Measurements from ENCODE around the gene AGR3. TPM values are rescaled to one million over a fixed set of nuclear protein-coding genes. Genes with fewer than 3 reads are reported as not detected.

AGR3 gene
- total RNA-seq, 1 donor from 2014 or later, result not detected

GRCh38 chr7:16849296-16850148 is 32.3 kb downstream of the AGR3 start:
- DNase-seq (ENCODE audit: low read depth) (no peak), FAIRE-seq (no peak)
- TF ChIP-seq, protein P1, sequence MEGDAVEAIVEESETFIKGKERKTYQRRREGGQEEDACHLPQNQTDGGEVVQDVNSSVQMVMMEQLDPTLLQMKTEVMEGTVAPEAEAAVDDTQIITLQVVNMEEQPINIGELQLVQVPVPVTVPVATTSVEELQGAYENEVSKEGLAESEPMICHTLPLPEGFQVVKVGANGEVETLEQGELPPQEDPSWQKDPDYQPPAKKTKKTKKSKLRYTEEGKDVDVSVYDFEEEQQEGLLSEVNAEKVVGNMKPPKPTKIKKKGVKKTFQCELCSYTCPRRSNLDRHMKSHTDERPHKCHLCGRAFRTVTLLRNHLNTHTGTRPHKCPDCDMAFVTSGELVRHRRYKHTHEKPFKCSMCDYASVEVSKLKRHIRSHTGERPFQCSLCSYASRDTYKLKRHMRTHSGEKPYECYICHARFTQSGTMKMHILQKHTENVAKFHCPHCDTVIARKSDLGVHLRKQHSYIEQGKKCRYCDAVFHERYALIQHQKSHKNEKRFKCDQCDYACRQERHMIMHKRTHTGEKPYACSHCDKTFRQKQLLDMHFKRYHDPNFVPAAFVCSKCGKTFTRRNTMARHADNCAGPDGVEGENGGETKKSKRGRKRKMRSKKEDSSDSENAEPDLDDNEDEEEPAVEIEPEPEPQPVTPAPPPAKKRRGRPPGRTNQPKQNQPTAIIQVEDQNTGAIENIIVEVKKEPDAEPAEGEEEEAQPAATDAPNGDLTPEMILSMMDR (IDR thresholded peaks at IDR 0.05; ENCODE audit: insufficient read depth, low read length, severe bottlenecking), result no peak
- no peak overlapping the region for H3K4me3 ChIP-seq (ENCODE audit: low read depth, low read length)
- no peaks in the 10 kb centered on the region for H3K36me3 ChIP-seq (ENCODE audit: control insufficient read depth, insufficient read depth, low read length)
- no peaks in the 10 kb centered on the region for H3K27me3 ChIP-seq (ENCODE audit: control insufficient read depth, insufficient read depth, low read length)

- Histone ChIP-seq H3K36me3 (ENCODE audit: control insufficient read depth, insufficient read depth, low read length) (no peaks in the 10 kb centered on the region), H3K27me3 (ENCODE audit: control insufficient read depth, insufficient read depth, low read length) (no peaks in the 10 kb centered on the region), H3K4me3 (ENCODE audit: low read depth, low read length) (no peak overlapping the region)
- FAIRE-seq (no peak), DNase-seq (ENCODE audit: low read depth) (peak; percentile 68)
- TF ChIP-seq, protein P1 (IDR thresholded peaks at IDR 0.05; ENCODE audit: insufficient read depth, low read length, severe bottlenecking), result no peak
These were observed 34.4 kb downstream of the AGR3 start for GRCh38 chr7:16847381-16847860.

DNA sequence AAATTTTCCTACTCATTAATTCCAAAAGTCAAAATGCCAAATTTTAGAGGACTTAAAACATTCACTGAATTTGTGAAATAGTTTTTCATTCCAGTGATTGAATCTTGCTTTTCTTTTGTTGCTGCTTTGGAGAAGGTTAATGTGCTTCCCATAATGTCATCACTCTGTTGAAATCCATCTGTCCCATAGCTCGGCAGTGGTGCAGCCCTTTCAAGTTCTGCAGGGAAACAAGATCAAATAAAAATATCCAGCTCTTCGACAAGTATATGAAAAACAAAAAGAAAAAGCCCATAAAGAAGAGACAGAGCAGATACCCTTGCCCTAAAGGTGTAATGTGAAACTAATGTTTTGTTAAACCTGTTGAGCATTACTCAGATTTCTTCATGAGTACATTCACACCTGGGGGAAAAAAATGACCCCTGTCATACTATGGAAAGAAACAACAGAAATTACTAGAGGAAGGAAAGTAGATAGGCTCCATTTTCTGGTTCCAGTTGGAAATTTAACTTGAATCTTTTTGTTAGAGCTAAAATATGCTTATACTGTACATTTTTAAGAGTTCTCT is 35.1 kb downstream of the AGR3 start:
- Histone ChIP-seq H3K27me3 (ENCODE audit: control insufficient read depth, insufficient read depth, low read length) (no peaks in the 10 kb centered on the region), H3K4me3 (ENCODE audit: low read depth, low read length) (no peak overlapping the region), H3K36me3 (ENCODE audit: control insufficient read depth, insufficient read depth, low read length) (no peaks in the 10 kb centered on the region)
- peak; percentile 63 for DNase-seq (ENCODE audit: low read depth)
- TF ChIP-seq, protein P1 (IDR thresholded peaks at IDR 0.05; ENCODE audit: insufficient read depth, low read length, severe bottlenecking), result no peak
- no peak for FAIRE-seq

DNA sequence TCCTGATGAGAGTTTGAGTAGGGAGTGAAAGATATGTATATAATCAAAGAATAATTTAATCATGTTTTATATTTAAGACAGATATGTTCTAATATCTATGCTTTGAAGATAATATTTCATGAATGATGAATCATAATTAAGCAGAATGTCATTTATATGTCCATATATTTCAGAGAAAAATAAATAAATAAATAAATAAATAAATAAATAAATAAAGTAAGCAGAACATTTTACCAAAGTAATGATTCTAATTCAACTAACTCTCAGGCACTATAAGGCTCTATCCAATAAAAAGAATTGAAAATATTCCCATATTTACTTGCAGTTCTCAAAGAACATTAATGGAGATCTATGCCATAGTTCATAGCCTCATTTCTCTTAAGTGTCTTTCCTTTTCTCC is 36.0 kb downstream of the AGR3 start:
- TF ChIP-seq, protein P1 (IDR thresholded peaks at IDR 0.05; ENCODE audit: insufficient read depth, low read length, severe bottlenecking), result no peak
- Histone ChIP-seq H3K36me3 (ENCODE audit: control insufficient read depth, insufficient read depth, low read length) (no peaks in the 10 kb centered on the region), H3K27me3 (ENCODE audit: control insufficient read depth, insufficient read depth, low read length) (no peaks in the 10 kb centered on the region), H3K4me3 (ENCODE audit: low read depth, low read length) (no peak overlapping the region)
- DNase-seq (ENCODE audit: low read depth) (no peak), FAIRE-seq (no peak)

DNA sequence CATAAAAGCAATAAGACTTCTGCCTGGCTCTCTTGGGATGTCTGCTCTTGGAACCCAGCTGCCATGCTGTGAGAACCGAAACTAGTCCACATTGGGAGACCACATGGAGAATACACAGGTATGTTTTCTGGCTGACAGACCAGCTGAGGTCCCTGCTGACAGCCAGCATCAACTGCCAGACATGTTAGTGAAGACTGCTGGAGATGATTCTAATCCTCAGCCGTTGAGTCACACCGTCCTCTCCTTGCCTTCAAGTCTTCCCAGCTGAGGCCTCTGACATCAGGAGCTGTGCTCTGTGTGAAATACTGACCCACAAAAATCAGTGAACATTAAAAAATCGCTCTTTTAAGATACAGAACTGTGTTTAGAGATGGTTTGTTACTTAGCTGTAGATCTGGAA is 40.1 kb downstream of the AGR3 start:
- peak; percentile 66 for FAIRE-seq
- H3K4me3 ChIP-seq (ENCODE audit: low read depth, low read length), result no peak overlapping the region
- no peaks in the 10 kb centered on the region for H3K36me3 ChIP-seq (ENCODE audit: control insufficient read depth, insufficient read depth, low read length)
- no peaks in the 10 kb centered on the region for H3K27me3 ChIP-seq (ENCODE audit: control insufficient read depth, insufficient read depth, low read length)
- DNase-seq (ENCODE audit: low read depth), result no peak
- TF ChIP-seq, protein P1 (IDR thresholded peaks at IDR 0.05; ENCODE audit: insufficient read depth, low read length, severe bottlenecking), result no peak

Measured in bronchial epithelial cell (primary cell).